GM21825 (cell line): ENCODE data around the gene DTD2.

Source experiments
- ATAC-seq: cut with Tn5 transposase; IDR thresholded peaks from one replicate; pipeline ENCODE4 v1.9.1; 2021; ENCODE audit warnings: mild to moderate bottlenecking, moderate library complexity; ENCODE audit not compliant: unreplicated experiment

The DTD2 gene

GRCh38 chr14:31408421-31408820 lies 48.9 kb downstream of the DTD2 start:
- no peak for ATAC-seq

- ATAC-seq: no peak
Measured at GRCh38 chr14:31405599-31406232, 51.6 kb downstream of the DTD2 start.

- ATAC-seq: no peak
Measured at GRCh38 chr14:31405106-31405505, 52.2 kb downstream of the DTD2 start.

GRCh38 chr14:31403707-31404106 lies 53.6 kb downstream of the DTD2 start:
- ATAC-seq: no peak

GRCh38 chr14:31402764-31403439 lies 54.4 kb downstream of the DTD2 start:
- ATAC-seq: no peak

GRCh38 chr14:31401369-31401932 lies 55.9 kb downstream of the DTD2 start:
- no peak for ATAC-seq

- no peak for ATAC-seq
Measured at GRCh38 chr14:31400031-31400638, 57.2 kb downstream of the DTD2 start.
